GM18951 (cell line): ENCODE data around the gene ERF.

Source experiments
- POLR2A ChIP-seq: IDR thresholded peaks from 4 replicates; pipeline ENCODE4 v1.6.1; 2011; ENCODE audit warnings: mild to moderate bottlenecking; ENCODE audit not compliant: insufficient read length, insufficient read depth; ENCODE audit errors: extremely low read depth
- in situ Hi-C: fragments of 300-500 bp; cut with MboI; formaldehyde crosslinking; loops from one replicate; pipeline ENCODE4 v1.12.0; 2022; ENCODE audit warnings: low sequenced_read_pairs, mixed read lengths, inconsistent platforms; ENCODE audit not compliant: unreplicated experiment

Gene ERF

GRCh38 chr19:42292042-42292960 is 37.4 kb upstream of the ERF start:
- no peak for TF ChIP-seq POLR2A
- in situ Hi-C loops = loop anchor here (25.0 kb wide), 1 partner anchor 180 kb away; no protein-coding TSS in a partner anchor

GRCh38 chr19:42291435-42291810 is 36.5 kb upstream of the ERF start:
- no peak for TF ChIP-seq POLR2A
- in situ Hi-C loops = loop anchor here (25.0 kb wide), 1 partner anchor 179 kb away; no protein-coding TSS in a partner anchor

DNA sequence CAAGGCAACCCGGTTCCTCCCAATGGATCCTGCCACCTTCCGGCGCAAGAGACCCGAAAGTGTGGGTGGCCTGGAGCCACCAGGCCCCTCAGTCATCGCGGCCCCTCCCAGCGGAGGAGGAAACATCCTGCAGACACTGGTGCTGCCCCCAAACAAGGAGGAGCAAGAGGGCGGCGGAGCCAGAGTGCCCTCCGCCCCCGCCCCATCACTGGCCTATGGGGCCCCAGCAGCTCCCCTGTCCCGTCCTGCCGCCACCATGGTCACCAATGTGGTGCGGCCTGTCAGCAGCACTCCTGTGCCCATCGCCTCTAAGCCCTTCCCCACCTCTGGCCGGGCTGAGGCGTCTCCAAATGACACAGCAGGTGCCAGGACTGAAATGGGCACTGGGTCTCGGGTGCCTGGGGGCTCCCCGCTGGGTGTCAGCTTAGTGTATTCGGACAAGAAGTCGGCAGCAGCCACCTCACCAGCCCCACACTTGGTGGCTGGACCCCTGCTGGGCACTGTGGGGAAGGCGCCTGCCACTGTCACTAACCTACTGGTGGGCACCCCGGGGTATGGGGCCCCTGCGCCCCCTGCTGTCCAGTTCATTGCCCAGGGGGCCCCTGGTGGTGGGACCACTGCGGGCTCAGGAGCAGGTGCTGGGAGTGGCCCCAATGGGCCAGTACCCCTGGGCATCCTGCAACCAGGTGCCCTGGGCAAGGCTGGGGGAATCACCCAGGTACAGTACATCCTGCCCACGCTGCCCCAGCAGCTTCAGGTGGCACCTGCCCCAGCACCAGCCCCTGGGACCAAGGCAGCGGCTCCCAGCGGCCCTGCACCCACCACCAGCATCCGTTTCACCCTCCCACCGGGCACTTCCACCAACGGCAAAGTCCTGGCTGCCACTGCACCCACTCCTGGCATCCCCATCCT is 35.9 kb upstream of the ERF start:
- in situ Hi-C loops = loop anchor here (25.0 kb wide), 1 partner anchor 178 kb away; no protein-coding TSS in a partner anchor

GRCh38 chr19:42290136-42290522 is 35.2 kb upstream of the ERF start:
- TF ChIP-seq POLR2A = no peak
- in situ Hi-C loops = loop anchor here (25.0 kb wide), 1 partner anchor 178 kb away; no protein-coding TSS in a partner anchor

More for the DNA sequence above, 35.9 kb upstream of the ERF start:
- TF ChIP-seq POLR2A = no peak

DNA sequence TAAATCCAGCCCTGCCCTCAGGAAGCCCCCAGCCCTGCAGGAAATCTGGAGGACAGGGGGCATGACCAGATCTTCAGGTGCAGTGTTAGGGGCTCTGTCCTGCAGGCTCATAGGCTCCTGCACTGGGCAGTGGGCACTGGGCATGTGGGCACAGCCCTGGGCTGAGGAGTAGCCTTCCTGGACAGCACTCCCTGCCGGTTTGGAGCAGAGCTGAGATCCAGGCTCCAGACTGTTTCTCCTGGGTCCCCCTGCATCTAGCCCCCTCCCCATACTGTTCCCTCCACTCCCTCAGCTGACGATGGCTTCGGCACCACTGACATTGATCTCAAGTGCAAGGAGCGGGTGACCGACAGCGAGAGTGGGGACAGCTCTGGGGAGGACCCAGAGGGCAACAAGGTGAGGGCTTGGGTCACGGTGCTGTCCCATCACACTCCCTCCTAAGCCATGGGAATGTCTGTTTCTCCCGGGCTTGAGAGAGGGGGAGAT is 34.7 kb upstream of the ERF start:
- in situ Hi-C loops = loop anchor here (25.0 kb wide), 1 partner anchor 177 kb away; no protein-coding TSS in a partner anchor
- TF ChIP-seq POLR2A = no peak

DNA sequence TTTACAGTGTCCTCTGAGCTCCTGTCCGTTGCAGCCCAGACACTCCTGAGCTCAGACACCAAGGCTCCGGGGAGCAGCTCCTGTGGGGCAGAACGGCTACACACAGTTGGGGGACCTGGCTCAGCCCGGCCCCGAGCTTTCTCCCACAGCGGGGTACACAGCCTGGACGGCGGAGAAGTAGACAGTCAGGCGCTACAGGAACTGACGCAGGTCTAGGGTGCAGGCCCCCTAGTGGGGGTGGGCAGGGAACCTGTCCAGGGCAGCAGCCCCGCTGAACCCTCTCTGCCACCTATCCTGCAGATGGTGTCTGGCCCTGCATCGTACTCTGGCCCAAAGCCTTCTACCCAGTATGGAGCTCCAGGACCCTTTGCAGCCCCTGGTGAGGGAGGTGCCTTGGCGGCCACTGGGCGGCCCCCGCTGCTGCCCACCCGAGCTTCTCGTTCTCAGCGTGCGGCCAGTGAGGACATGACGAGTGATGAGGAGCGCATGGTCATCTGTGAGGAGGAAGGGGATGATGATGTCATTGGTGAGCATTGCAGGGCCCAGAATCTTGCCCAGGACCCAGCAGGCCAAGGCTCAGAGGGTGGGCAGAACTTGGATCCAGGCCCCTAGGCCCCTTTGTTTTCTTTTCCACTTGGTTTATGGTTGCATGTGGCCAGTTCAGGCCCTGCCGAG is 34.1 kb upstream of the ERF start:
- in situ Hi-C loops = loop anchor here (25.0 kb wide), 1 partner anchor 177 kb away; no protein-coding TSS in a partner anchor
- no peak for TF ChIP-seq POLR2A

GRCh38 chr19:42288387-42288786 is 33.5 kb upstream of the ERF start:
- in situ Hi-C loops = loop anchor here (25.0 kb wide), 1 partner anchor 176 kb away; no protein-coding TSS in a partner anchor
- no peak for TF ChIP-seq POLR2A

- no peak for TF ChIP-seq POLR2A
- in situ Hi-C loops = loop anchor here (25.0 kb wide), 1 partner anchor 175 kb away; no protein-coding TSS in a partner anchor
These were observed 32.8 kb upstream of the ERF start for GRCh38 chr19:42287827-42288107.

DNA sequence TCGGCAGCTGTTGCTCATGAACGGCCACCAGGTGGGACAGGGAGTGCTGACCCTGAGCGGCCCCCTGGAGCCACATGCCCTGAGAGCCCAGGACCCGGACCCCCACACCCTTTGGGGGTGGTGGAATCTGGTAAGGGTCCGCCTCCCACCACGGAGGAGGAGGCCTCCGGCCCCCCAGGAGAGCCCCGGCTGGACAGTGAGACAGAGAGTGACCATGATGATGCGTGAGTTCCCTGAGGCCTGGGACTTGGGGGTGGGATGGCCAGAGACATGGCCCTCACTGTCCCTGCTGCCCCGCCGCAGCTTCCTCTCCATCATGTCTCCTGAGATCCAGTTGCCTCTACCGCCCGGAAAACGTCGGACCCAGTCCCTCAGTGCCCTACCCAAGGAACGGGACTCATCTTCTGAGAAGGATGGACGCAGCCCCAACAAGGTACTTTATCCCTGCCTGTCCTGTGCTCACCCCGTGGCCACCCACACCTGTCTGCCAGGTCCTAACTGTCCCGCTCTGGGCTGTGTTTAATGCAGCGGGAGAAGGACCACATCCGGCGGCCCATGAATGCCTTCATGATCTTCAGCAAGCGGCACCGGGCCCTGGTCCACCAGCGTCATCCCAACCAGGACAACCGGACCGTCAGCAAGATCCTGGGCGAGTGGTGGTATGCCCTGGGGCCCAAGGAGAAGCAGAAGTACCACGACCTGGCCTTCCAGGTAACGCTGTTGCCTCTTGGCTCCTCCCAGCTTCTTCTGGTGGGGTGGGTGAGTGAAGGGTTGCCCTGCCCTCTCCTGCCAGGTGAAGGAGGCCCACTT is 32.3 kb upstream of the ERF start:
- TF ChIP-seq POLR2A = no peak
- in situ Hi-C loops = loop anchor here (25.0 kb wide), 1 partner anchor 175 kb away; no protein-coding TSS in a partner anchor

GRCh38 chr19:42286349-42287016 is 31.6 kb upstream of the ERF start:
- no peak for TF ChIP-seq POLR2A
- in situ Hi-C loops = loop anchor here (25.0 kb wide), 1 partner anchor 174 kb away; no protein-coding TSS in a partner anchor

- in situ Hi-C loops = loop anchor here (25.0 kb wide), 1 partner anchor 174 kb away; no protein-coding TSS in a partner anchor
- TF ChIP-seq POLR2A = no peak
These were observed 31.0 kb upstream of the ERF start for GRCh38 chr19:42285988-42286348.

- TF ChIP-seq POLR2A = no peak
- in situ Hi-C loops = loop anchor here (25.0 kb wide), 1 partner anchor 173 kb away; no protein-coding TSS in a partner anchor
These were observed 30.6 kb upstream of the ERF start for GRCh38 chr19:42285541-42285941.
